DND-41 (cell line): ENCODE measurements around the gene PTCD3.

Experiments
- CTCF ChIP-seq: IDR thresholded peaks from 2 replicates; pipeline ENCODE4 v1.5.1; 2012; ENCODE audit warnings: borderline replicate concordance, low read length, moderate library complexity, mild to moderate bottlenecking; ENCODE audit not compliant: poor library complexity, severe bottlenecking; ENCODE audit errors: extremely low read depth
- EZH2 ChIP-seq: IDR thresholded peaks from 3 replicates; pipeline ENCODE4 v1.6.1; 2012; ENCODE audit warnings: borderline replicate concordance, low read depth, mild to moderate bottlenecking, moderate library complexity, low read length, inconsistent platforms; ENCODE audit not compliant: severe bottlenecking

GRCh38 chr2:86066007-86066578 is 39.9 kb upstream of the PTCD3 start:
- TF ChIP-seq CTCF (no peak), EZH2 (no peak)
